ENCODE measurements around the gene PMM2.
"Not testable (repeated sequence)": the region's sequence is repeated elsewhere in the genome, so short reads cannot be mapped to it uniquely, and the experiment has no call there.

GRCh38 chr16:8873866-8874195 lies 76.2 kb downstream of the PMM2 start:
- TF ChIP-seq ELF1 (tag; IDR thresholded peaks at IDR 0.05); SREBF2 (CRISPR knock-in tag; IDR thresholded peaks at IDR 0.05): not testable (repeated sequence)

Data from K562 (cell line).